ENCODE results near the gene SIX6.

The SIX6 gene

GRCh38 chr14:60485598-60486251, 23.2 kb upstream of the SIX6 start, which contains the start of gene C14orf39:
Gene C14orf39 (minus strand): TSS chr14:60486063. CDS start chr14:60485078, 985 bp downstream.
- Histone ChIP-seq H2BK15ac (ENCODE audit: low read depth, poor library complexity, severe bottlenecking) (no peak within 1 kb of the TSS), H3K9me3 (ENCODE audit: control insufficient read depth, low read length) (no peaks in the 10 kb centered on the region), H3K4me2 (ENCODE audit: low read length, poor library complexity, severe bottlenecking) (peak within 1 kb of the TSS; percentile 85), H4K91ac (ENCODE audit: low read length) (peak within 1 kb of the TSS; percentile 34), H3K4me3 (ENCODE audit: insufficient read depth in 1 of 2, low read depth in 1 of 2, low read length in 2 of 2) (peak within 1 kb of the TSS; percentile 73 to 77), H3K4ac (ENCODE audit: low read depth in 1 of 2, low read length in 2 of 2) (no peak within 1 kb of the TSS), H3K4me1 (ENCODE audit: control insufficient read depth, insufficient read depth, low read depth, low read length) (peaks cover 8% of the 10 kb centered on the region), H3K9ac (ENCODE audit: low read length) (peak within 1 kb of the TSS; percentile 50), H4K8ac (ENCODE audit: low read length) (peak within 1 kb of the TSS; percentile 4), H2AK5ac (ENCODE audit: low read length, severe bottlenecking) (no peak within 1 kb of the TSS), H3K36me3 (ENCODE audit: control insufficient read depth in 1 of 2, insufficient read depth in 2 of 2, low read depth in 1 of 2, low read length in 2 of 2) (no peaks in the 10 kb centered on the region), H3K27ac (ENCODE audit: low read length, poor library complexity, severe bottlenecking) (no peak within 1 kb of the TSS), H3K79me1 (replicated peaks; ENCODE audit: low read length, poor library complexity, severe bottlenecking) (no peaks in the 10 kb centered on the region), H3K14ac (ENCODE audit: low read length in 2 of 2) (no peak within 1 kb of the TSS), H3K27me3 (ENCODE audit: control insufficient read depth in 1 of 2, insufficient read depth in 1 of 2, low read length in 2 of 2) (peaks cover 27 to 68% of the 10 kb centered on the region in 2 experiments), H2BK12ac (ENCODE audit: low read length in 2 of 2) (no peak within 1 kb of the TSS), H2AFZ (ENCODE audit: low read depth, low read length) (peak within 1 kb of the TSS; percentile 53), H3K18ac (ENCODE audit: low read depth in 1 of 2, low read length in 2 of 2) (no peak within 1 kb of the TSS), H2BK120ac (ENCODE audit: low read depth, low read length) (no peak within 1 kb of the TSS), H3K23ac (ENCODE audit: low read length in 2 of 2) (peak within 1 kb of the TSS in 1 of 2 experiments; percentile 80), H2BK5ac (ENCODE audit: low read depth, low read length, poor library complexity, severe bottlenecking) (no peak within 1 kb of the TSS)
- WGBS: 3% methylated on average over 53 of the region's 57 CpGs
- peak; percentile 22 for DNase-seq

- 62% methylated on average over 2 of the region's 2 CpGs for WGBS
- Histone ChIP-seq H2AK5ac (ENCODE audit: low read length, severe bottlenecking) (no peak overlapping the region), H2BK15ac (ENCODE audit: low read depth, poor library complexity, severe bottlenecking) (no peak overlapping the region)
These were observed 21.7 kb upstream of the SIX6 start for GRCh38 chr14:60487211-60487610.

GRCh38 chr14:60488175-60488574, 20.8 kb upstream of the SIX6 start:
- Histone ChIP-seq H3K36me3 (ENCODE audit: control insufficient read depth in 1 of 2, insufficient read depth in 2 of 2, low read depth in 1 of 2, low read length in 2 of 2) (no peaks in the 10 kb centered on the region), H2BK12ac (ENCODE audit: low read length in 2 of 2) (no peak overlapping the region), H3K9me3 (ENCODE audit: control insufficient read depth, low read length) (no peaks in the 10 kb centered on the region), H2BK120ac (ENCODE audit: low read depth, low read length) (no peak overlapping the region), H3K27me3 (ENCODE audit: control insufficient read depth in 1 of 2, insufficient read depth in 1 of 2, low read length in 2 of 2) (peaks cover 32 to 81% of the 10 kb centered on the region in 2 experiments), H3K14ac (ENCODE audit: low read length in 2 of 2) (no peak overlapping the region), H2BK5ac (ENCODE audit: low read depth, low read length, poor library complexity, severe bottlenecking) (no peak overlapping the region), H3K4ac (ENCODE audit: low read depth in 1 of 2, low read length in 2 of 2) (no peak overlapping the region), H2AK5ac (ENCODE audit: low read length, severe bottlenecking) (no peak overlapping the region), H3K23ac (ENCODE audit: low read length in 2 of 2) (no peak overlapping the region), H3K4me1 (ENCODE audit: control insufficient read depth, insufficient read depth, low read depth, low read length) (peaks cover 8% of the 10 kb centered on the region), H3K4me3 (ENCODE audit: insufficient read depth in 1 of 2, low read depth in 1 of 2, low read length in 2 of 2) (no peak overlapping the region), H2BK15ac (ENCODE audit: low read depth, poor library complexity, severe bottlenecking) (no peak overlapping the region), H2AFZ (ENCODE audit: low read depth, low read length) (no peak overlapping the region), H4K91ac (ENCODE audit: low read length) (no peak overlapping the region), H3K79me1 (replicated peaks; ENCODE audit: low read length, poor library complexity, severe bottlenecking) (no peaks in the 10 kb centered on the region), H3K9ac (ENCODE audit: low read length) (no peak overlapping the region), H3K4me2 (ENCODE audit: low read length, poor library complexity, severe bottlenecking) (no peak overlapping the region), H3K27ac (ENCODE audit: low read length, poor library complexity, severe bottlenecking) (no peak overlapping the region), H4K8ac (ENCODE audit: low read length) (no peak overlapping the region), H3K18ac (ENCODE audit: low read depth in 1 of 2, low read length in 2 of 2) (no peak overlapping the region)
- DNase-seq: no peak

More at GRCh38 chr14:60487211-60487610, 21.7 kb upstream of the SIX6 start:
- Histone ChIP-seq H3K27me3 (ENCODE audit: control insufficient read depth in 1 of 2, insufficient read depth in 1 of 2, low read length in 2 of 2) (peaks cover 32 to 77% of the 10 kb centered on the region in 2 experiments), H3K14ac (ENCODE audit: low read length in 2 of 2) (no peak overlapping the region), H3K9ac (ENCODE audit: low read length) (no peak overlapping the region), H4K91ac (ENCODE audit: low read length) (no peak overlapping the region), H4K8ac (ENCODE audit: low read length) (no peak overlapping the region), H3K36me3 (ENCODE audit: control insufficient read depth in 1 of 2, insufficient read depth in 2 of 2, low read depth in 1 of 2, low read length in 2 of 2) (no peaks in the 10 kb centered on the region), H3K4me1 (ENCODE audit: control insufficient read depth, insufficient read depth, low read depth, low read length) (peaks cover 8% of the 10 kb centered on the region), H3K4me3 (ENCODE audit: insufficient read depth in 1 of 2, low read depth in 1 of 2, low read length in 2 of 2) (no peak overlapping the region), H3K4me2 (ENCODE audit: low read length, poor library complexity, severe bottlenecking) (no peak overlapping the region), H3K4ac (ENCODE audit: low read depth in 1 of 2, low read length in 2 of 2) (no peak overlapping the region), H2AFZ (ENCODE audit: low read depth, low read length) (no peak overlapping the region), H3K9me3 (ENCODE audit: control insufficient read depth, low read length) (no peaks in the 10 kb centered on the region), H2BK12ac (ENCODE audit: low read length in 2 of 2) (no peak overlapping the region), H3K27ac (ENCODE audit: low read length, poor library complexity, severe bottlenecking) (no peak overlapping the region), H2BK5ac (ENCODE audit: low read depth, low read length, poor library complexity, severe bottlenecking) (no peak overlapping the region), H3K79me1 (replicated peaks; ENCODE audit: low read length, poor library complexity, severe bottlenecking) (no peaks in the 10 kb centered on the region), H2BK120ac (ENCODE audit: low read depth, low read length) (no peak overlapping the region), H3K23ac (ENCODE audit: low read length in 2 of 2) (no peak overlapping the region), H3K18ac (ENCODE audit: low read depth in 1 of 2, low read length in 2 of 2) (no peak overlapping the region)
- no peak for DNase-seq

- no peak overlapping the region for H2AFZ ChIP-seq (ENCODE audit: low read depth, low read length)
- H2BK120ac ChIP-seq (ENCODE audit: low read depth, low read length): no peak overlapping the region
- H3K4me3 ChIP-seq (ENCODE audit: insufficient read depth in 1 of 2, low read depth in 1 of 2, low read length in 2 of 2): no peak overlapping the region
- no peak overlapping the region for H2AK5ac ChIP-seq (ENCODE audit: low read length, severe bottlenecking)
- no peak overlapping the region for H4K8ac ChIP-seq (ENCODE audit: low read length)
- H3K18ac ChIP-seq (ENCODE audit: low read depth in 1 of 2, low read length in 2 of 2): no peak overlapping the region
- DNase-seq: no peak
- no peak overlapping the region for H2BK5ac ChIP-seq (ENCODE audit: low read depth, low read length, poor library complexity, severe bottlenecking)
- no peak overlapping the region for H3K4me2 ChIP-seq (ENCODE audit: low read length, poor library complexity, severe bottlenecking)
- no peak overlapping the region for H2BK15ac ChIP-seq (ENCODE audit: low read depth, poor library complexity, severe bottlenecking)
- H3K4me1 ChIP-seq (ENCODE audit: control insufficient read depth, insufficient read depth, low read depth, low read length): peaks cover 5% of the 10 kb centered on the region
- H3K36me3 ChIP-seq (ENCODE audit: control insufficient read depth in 1 of 2, insufficient read depth in 2 of 2, low read depth in 1 of 2, low read length in 2 of 2): no peaks in the 10 kb centered on the region
- no peak overlapping the region for H3K14ac ChIP-seq (ENCODE audit: low read length in 2 of 2)
- H3K23ac ChIP-seq (ENCODE audit: low read length in 2 of 2): no peak overlapping the region
- no peak overlapping the region for H3K27ac ChIP-seq (ENCODE audit: low read length, poor library complexity, severe bottlenecking)
- H4K91ac ChIP-seq (ENCODE audit: low read length): no peak overlapping the region
- peaks cover 43 to 76% of the 10 kb centered on the region in 2 experiments for H3K27me3 ChIP-seq (ENCODE audit: control insufficient read depth in 1 of 2, insufficient read depth in 1 of 2, low read length in 2 of 2)
- 100% methylated on average over 2 of the region's 3 CpGs for WGBS
- H2BK12ac ChIP-seq (ENCODE audit: low read length in 2 of 2): no peak overlapping the region
- no peaks in the 10 kb centered on the region for H3K9me3 ChIP-seq (ENCODE audit: control insufficient read depth, low read length)
- no peak overlapping the region for H3K4ac ChIP-seq (ENCODE audit: low read depth in 1 of 2, low read length in 2 of 2)
- H3K79me1 ChIP-seq (replicated peaks; ENCODE audit: low read length, poor library complexity, severe bottlenecking): no peaks in the 10 kb centered on the region
- H3K9ac ChIP-seq (ENCODE audit: low read length): no peak overlapping the region
These were observed 18.7 kb upstream of the SIX6 start for GRCh38 chr14:60490270-60490669.
